Keratinocyte (primary cell): ENCODE measurements around the gene PPARA. TPM values are rescaled to one million over a fixed set of nuclear protein-coding genes. Genes with fewer than 3 reads are reported as not detected.

Experiments used
- DNase-seq: peaks from one replicate; pipeline ENCODE4 v3.0.0-alpha.2; 2011; ENCODE audit warnings: low read depth, missing footprints, low spot score
- FAIRE-seq: peaks from 2 replicates; lab custom pipeline; 2011; peaks lifted over from hg19 to GRCh38; lab: Jason Lieb, UNC
- H2AFZ ChIP-seq: 2 replicates; pipeline ENCODE4 v1.6.0; 2012; ENCODE audit warnings: low read length, control low read depth, inconsistent platforms; ENCODE audit not compliant: control insufficient read depth
- H3K27ac ChIP-seq: 2 replicates; pipeline ENCODE4 v1.5.1; 2011; ENCODE audit warnings: low read length; ENCODE audit not compliant: control insufficient read depth, insufficient read depth
- H3K27me3 ChIP-seq: 3 replicates; pipeline ENCODE4 v1.6.0; 2011; ENCODE audit warnings: low read length; ENCODE audit not compliant: control insufficient read depth, insufficient read depth; ENCODE audit errors: extremely low read depth
- H3K36me3 ChIP-seq, 2 experiments: 2 replicates in 1 of 2; 3 replicates in 1 of 2; pipeline ENCODE4 v1.5.1; 2011; ENCODE audit warnings: low read length in 2 of 2, mild to moderate bottlenecking in 1 of 2; ENCODE audit not compliant: control insufficient read depth in 2 of 2, insufficient read depth in 2 of 2; ENCODE audit errors: extremely low read depth in 1 of 2
- H3K4me1 ChIP-seq: 3 replicates; pipeline ENCODE4 v1.5.1; 2011; ENCODE audit warnings: low read length; ENCODE audit not compliant: control insufficient read depth, insufficient read depth; ENCODE audit errors: extremely low read depth
- H3K4me2 ChIP-seq: 3 replicates; pipeline ENCODE4 v1.6.0; 2011; ENCODE audit warnings: low read depth, low read length; ENCODE audit not compliant: control insufficient read depth, insufficient read depth; ENCODE audit errors: extremely low read depth
- H3K4me3 ChIP-seq, 3 experiments: fragments of 200-600 bp in 1 of 3; sonication (generic) in 1 of 3; 2 replicates in 2 of 3; 3 replicates in 1 of 3; pipeline ENCODE4 v1.5.1; 2011 to 2016; ENCODE audit warnings: low read length in 3 of 3, mild to moderate bottlenecking in 3 of 3, control low read depth in 2 of 3, inconsistent platforms in 1 of 3, low read depth in 1 of 3, mixed read lengths in 1 of 3, mixed run types in 1 of 3, moderate library complexity in 1 of 3; ENCODE audit not compliant: control insufficient read depth in 2 of 3, insufficient read depth in 2 of 3; ENCODE audit errors: extremely low read depth in 1 of 3
- H3K79me2 ChIP-seq: 2 replicates; pipeline ENCODE4 v1.6.0; 2012; ENCODE audit warnings: low read length; ENCODE audit not compliant: control insufficient read depth, insufficient read depth
- H3K9ac ChIP-seq: 3 replicates; pipeline ENCODE4 v1.6.0; 2011; ENCODE audit warnings: low read length; ENCODE audit not compliant: control insufficient read depth, insufficient read depth; ENCODE audit errors: extremely low read depth
- H3K9me1 ChIP-seq: 3 replicates; pipeline ENCODE4 v1.6.0; 2011; ENCODE audit warnings: low read length; ENCODE audit not compliant: control insufficient read depth, insufficient read depth; ENCODE audit errors: extremely low read depth
- H3K9me3 ChIP-seq: 2 replicates; pipeline ENCODE4 v1.5.1; 2012; ENCODE audit warnings: low read depth, low read length; ENCODE audit not compliant: control insufficient read depth
- H4K20me1 ChIP-seq: 3 replicates; pipeline ENCODE4 v1.6.0; 2011; ENCODE audit warnings: low read length; ENCODE audit not compliant: control insufficient read depth, insufficient read depth; ENCODE audit errors: extremely low read depth
- EZH2 ChIP-seq: IDR thresholded peaks from one replicate; pipeline ENCODE4 v1.6.1; 2012; ENCODE audit warnings: inconsistent platforms, mild to moderate bottlenecking, low read length, moderate library complexity
- dilution Hi-C: fragments of 300-500 bp; cut with MboI; formaldehyde crosslinking; loops from one replicate; pipeline ENCODE4 v1.7.0; 2020; ENCODE audit warnings: low sequenced_read_pairs; ENCODE audit not compliant: extremely low pct_ligation_motif_present
- polyA plus RNA-seq, 5 experiments: library from polyadenylated mRNA; depleted of rRNA in 3 of 5; stranded (reverse) in 3 of 5; stranded (forward) in 1 of 5; unstranded in 1 of 5; fragments of >200 nt; gene quantifications; 1 replicate in 1 of 5; 2 replicates in 3 of 5; 3 replicates in 1 of 5; pipeline versions ENCODE4 v1.2.1 to v1.2.3, GENCODE V29; 2011 to 2012; ENCODE audit warnings: missing spikeins in 2 of 5, low read depth in 1 of 5, low replicate concordance in 1 of 5
- TF ChIP-seq, protein P1 (sequence below), 3 experiments: IDR thresholded peaks in 1 of 3; conservative IDR thresholded peaks in 1 of 3; optimal IDR thresholded peaks in 1 of 3; 2 replicates in 2 of 3; 3 replicates in 1 of 3; pipeline versions ENCODE3 to v1.5.1; 2011; ENCODE audit warnings: low read length in 3 of 3, mild to moderate bottlenecking in 3 of 3, moderate library complexity in 2 of 3, control low read depth in 1 of 3, inconsistent platforms in 1 of 3; ENCODE audit not compliant: insufficient read depth in 2 of 3; ENCODE audit errors: extremely low read depth in 1 of 3

PPARA gene
- polyA plus RNA-seq, 1 donor (not counting 4 experiments of a cell fraction or from before 2014, with no cell fraction given) = 4.9 TPM

DNA sequence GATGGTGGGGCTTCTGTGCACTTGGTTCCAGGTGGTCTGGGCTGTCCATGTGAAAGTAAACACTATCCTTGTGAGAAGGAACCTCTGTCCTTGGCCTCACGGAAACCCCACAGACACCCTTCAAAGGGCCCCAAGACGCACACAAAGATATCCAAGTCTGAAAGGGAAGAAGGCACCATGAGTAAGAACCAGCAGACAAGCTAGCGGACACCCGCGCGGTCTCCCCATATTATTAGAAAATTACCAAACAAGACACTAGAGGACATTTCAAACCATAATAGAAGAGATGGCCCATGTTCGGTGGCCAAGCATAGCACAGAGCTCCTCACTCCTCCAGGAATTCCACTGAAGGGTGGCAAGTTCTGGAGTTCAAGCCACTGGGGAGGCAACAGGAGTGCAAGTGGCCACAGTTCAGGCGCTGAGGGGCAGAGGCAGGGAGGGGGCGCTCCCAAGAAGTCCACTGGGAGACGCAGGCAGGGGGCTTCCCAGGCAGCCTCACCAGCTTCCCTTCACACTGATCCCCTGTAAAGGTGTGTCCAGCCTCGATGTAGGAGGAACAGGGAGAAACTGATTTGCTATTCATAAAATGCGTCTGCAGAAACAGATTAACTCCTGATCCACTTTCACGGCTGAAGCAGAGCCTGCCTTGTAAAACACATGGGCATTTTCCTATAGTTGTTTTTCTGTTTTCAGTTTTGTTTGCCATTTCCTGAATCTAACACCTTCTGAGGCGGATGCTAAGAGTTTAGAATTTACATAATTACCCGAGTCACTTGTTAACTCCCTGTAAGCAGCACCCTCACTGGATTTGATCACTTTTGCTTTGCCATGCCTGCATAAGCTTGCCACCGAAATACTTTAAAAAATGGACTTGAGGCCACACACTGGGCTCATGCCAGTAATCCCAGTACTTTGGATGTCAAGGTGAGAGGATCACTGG, 9.1 kb upstream of the PPARA start:
- H4K20me1 ChIP-seq = no peaks in the 10 kb centered on the region
- no peaks in the 10 kb centered on the region for H3K9me1 ChIP-seq
- no peaks in the 10 kb centered on the region for H3K36me3 ChIP-seq
- no peak overlapping the region for H2AFZ ChIP-seq
- no peaks in the 10 kb centered on the region for H3K9me3 ChIP-seq
- H3K9ac ChIP-seq = no peak overlapping the region
- no peaks in the 10 kb centered on the region for H3K4me1 ChIP-seq
- H3K79me2 ChIP-seq = no peaks in the 10 kb centered on the region
- H3K4me2 ChIP-seq = no peak overlapping the region
- TF ChIP-seq EZH2 = no peak
- TF ChIP-seq, protein P1, sequence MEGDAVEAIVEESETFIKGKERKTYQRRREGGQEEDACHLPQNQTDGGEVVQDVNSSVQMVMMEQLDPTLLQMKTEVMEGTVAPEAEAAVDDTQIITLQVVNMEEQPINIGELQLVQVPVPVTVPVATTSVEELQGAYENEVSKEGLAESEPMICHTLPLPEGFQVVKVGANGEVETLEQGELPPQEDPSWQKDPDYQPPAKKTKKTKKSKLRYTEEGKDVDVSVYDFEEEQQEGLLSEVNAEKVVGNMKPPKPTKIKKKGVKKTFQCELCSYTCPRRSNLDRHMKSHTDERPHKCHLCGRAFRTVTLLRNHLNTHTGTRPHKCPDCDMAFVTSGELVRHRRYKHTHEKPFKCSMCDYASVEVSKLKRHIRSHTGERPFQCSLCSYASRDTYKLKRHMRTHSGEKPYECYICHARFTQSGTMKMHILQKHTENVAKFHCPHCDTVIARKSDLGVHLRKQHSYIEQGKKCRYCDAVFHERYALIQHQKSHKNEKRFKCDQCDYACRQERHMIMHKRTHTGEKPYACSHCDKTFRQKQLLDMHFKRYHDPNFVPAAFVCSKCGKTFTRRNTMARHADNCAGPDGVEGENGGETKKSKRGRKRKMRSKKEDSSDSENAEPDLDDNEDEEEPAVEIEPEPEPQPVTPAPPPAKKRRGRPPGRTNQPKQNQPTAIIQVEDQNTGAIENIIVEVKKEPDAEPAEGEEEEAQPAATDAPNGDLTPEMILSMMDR (optimal IDR thresholded peaks at IDR 0.05 in 1 of 3, IDR thresholded peaks at IDR 0.05 in 1 of 3, conservative IDR thresholded peaks at IDR 0.05 in 1 of 3; ENCODE audit: extremely low read depth in 1 of 3, insufficient read depth in 2 of 3, low read length in 3 of 3) = no peak
- no peak overlapping the region for H3K4me3 ChIP-seq
- H3K27ac ChIP-seq = no peak overlapping the region
- FAIRE-seq (no peak), DNase-seq (no peak)
- dilution Hi-C loops = no loop called here
- H3K27me3 ChIP-seq = peaks cover 23% of the 10 kb centered on the region

DNA sequence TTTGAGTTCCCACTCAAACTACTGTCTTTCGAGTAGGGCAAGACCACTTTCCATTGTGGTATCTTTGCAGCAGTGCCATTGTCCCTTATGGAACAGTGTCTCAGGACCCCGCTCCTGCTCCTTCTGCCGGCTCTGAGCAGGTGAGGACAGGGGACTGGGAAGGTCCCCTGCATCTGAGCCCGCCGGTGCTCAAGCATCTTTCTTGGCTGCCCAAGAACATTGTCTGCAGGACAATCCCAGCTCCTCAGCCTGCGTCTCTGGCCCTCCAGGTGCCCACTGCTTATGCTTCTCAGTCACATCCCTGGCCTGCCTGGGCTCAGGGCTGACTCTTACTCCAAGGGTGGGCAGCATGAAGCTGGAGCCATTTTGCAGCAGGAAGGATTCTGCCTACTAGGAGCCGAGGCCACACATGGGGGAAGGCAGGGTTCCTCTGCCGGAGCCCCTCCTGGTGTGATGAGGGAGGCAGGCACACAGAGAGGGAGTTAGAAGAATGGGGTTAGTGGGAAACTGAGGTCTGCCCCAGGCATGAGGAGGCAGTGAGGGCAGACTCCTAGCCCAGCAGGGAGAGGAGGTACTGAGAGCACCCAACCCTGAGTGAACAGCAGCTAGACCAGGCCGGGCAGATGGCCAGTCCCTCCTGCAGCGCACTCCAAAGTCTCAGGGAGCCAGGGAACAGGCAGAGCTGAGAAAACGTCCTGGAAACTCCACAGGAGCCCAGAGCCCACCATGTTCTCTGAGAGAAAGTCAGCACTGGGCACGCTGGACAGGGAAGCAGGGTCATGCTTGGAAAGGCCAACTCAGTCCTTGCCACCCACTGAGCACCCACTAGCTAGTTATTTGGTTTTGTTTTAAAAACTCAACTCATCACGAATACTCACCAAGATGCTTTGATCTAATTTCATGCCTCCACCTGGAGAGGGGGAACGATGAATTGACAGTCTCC, 7.5 kb upstream of the PPARA start:
- Histone ChIP-seq H3K4me1 (peaks cover 7% of the 10 kb centered on the region), H3K9me1 (no peaks in the 10 kb centered on the region), H3K9me3 (no peaks in the 10 kb centered on the region), H3K4me2 (no peak overlapping the region), H3K4me3 (no peak overlapping the region), H3K27ac (no peak overlapping the region), H2AFZ (no peak overlapping the region), H4K20me1 (no peaks in the 10 kb centered on the region), H3K79me2 (no peaks in the 10 kb centered on the region), H3K9ac (no peak overlapping the region), H3K36me3 (no peaks in the 10 kb centered on the region), H3K27me3 (peaks cover 27% of the 10 kb centered on the region)
- dilution Hi-C loops = no loop called here
- TF ChIP-seq, protein P1 (optimal IDR thresholded peaks at IDR 0.05 in 1 of 3, IDR thresholded peaks at IDR 0.05 in 1 of 3, conservative IDR thresholded peaks at IDR 0.05 in 1 of 3; ENCODE audit: extremely low read depth in 1 of 3, insufficient read depth in 2 of 3, low read length in 3 of 3) = no peak
- no peak for TF ChIP-seq EZH2
- no peak for DNase-seq
- FAIRE-seq = no peak
